Keratinocyte (primary cell): ENCODE data around the gene ADAMTS13.

Experiments used
- CTCF ChIP-seq, 3 experiments: IDR thresholded peaks in 1 of 3; conservative IDR thresholded peaks in 1 of 3; optimal IDR thresholded peaks in 1 of 3; 2 replicates in 2 of 3; 3 replicates in 1 of 3; pipeline versions ENCODE3 to v1.5.1; 2011; ENCODE audit warnings: low read length in 3 of 3, mild to moderate bottlenecking in 3 of 3, moderate library complexity in 2 of 3, control low read depth in 1 of 3, inconsistent platforms in 1 of 3; ENCODE audit not compliant: insufficient read depth in 2 of 3; ENCODE audit errors: extremely low read depth in 1 of 3
- EZH2 ChIP-seq: IDR thresholded peaks from one replicate; pipeline ENCODE4 v1.6.1; 2012; ENCODE audit warnings: inconsistent platforms, mild to moderate bottlenecking, low read length, moderate library complexity

DNA sequence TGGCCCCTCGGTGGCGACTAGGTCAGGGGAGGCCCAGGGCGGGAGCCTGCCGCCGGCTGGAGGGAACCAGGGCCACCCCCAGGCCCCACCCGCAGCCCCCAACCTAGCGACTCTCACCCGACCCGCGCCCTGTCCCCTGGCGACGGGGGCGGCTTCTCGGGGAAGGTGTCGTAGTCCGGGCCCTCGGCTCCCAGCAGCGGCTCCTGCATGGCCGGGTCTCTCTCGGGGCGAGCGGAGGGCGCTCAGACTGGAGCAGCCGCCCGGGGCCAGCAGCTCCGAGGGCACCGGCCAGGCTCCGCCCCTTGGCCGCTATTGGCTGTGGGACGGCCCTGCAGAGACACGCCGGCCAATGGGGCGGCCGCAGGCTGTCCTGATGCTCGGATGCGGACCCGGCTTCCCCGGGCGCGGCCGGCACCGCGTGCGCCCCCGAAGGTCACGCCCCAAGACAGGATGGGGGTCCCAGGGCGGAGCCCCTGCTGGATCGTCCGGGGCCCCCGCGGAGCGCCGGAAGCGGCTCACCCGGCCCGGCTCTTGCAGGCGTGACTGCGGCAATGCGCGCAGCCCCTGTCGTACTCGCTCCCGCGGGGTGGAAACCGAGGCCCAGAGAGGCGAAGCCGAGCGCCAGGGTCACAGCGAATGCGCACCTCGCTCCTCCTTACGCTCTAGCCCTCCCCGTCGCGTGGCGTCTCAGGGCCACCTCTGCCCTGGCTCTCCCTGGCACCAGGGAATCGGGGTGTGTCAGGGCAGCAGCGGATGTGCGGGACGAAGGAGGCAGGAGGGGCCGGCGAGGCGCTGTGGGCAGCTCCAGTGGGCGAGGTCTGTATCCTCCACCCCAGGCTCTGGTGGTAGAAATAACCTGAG lies 56.9 kb downstream of the ADAMTS13 start, which contains the start of gene SLC2A6:
- no peak for TF ChIP-seq CTCF (optimal IDR thresholded peaks at IDR 0.05 in 1 of 3, IDR thresholded peaks at IDR 0.05 in 1 of 3, conservative IDR thresholded peaks at IDR 0.05 in 1 of 3; ENCODE audit: extremely low read depth in 1 of 3, insufficient read depth in 2 of 3, low read length in 3 of 3)
- TF ChIP-seq EZH2, result no peak
